ENCODE results near the gene C2orf81.
A peak's percentile ranks its signal among the peaks of the same experiment; 100 is the strongest.

The C2orf81 gene

GRCh38 chr2:74390606-74391005, 30.8 kb downstream of the C2orf81 start:
- no peak for DNase-seq

- DNase-seq = no peak
Measured at GRCh38 chr2:74387346-74387745, 34.1 kb downstream of the C2orf81 start.

- DNase-seq = no peak
Measured at GRCh38 chr2:74385396-74385795, 36.0 kb downstream of the C2orf81 start.

GRCh38 chr2:74384051-74384450, 37.4 kb downstream of the C2orf81 start:
- DNase-seq = no peak

- DNase-seq = no peak
Measured at GRCh38 chr2:74383254-74383653, 38.2 kb downstream of the C2orf81 start.

- no peak for DNase-seq
Measured at GRCh38 chr2:74381751-74382150, 39.7 kb downstream of the C2orf81 start.

- DNase-seq = no peak
Measured at GRCh38 chr2:74379851-74380789, 41.3 kb downstream of the C2orf81 start, which contains the start of gene DCTN1. Gene DCTN1 (minus strand): TSS chr2:74380311. CDS start chr2:74380037, 274 bp downstream.

GRCh38 chr2:74378007-74378406, 43.4 kb downstream of the C2orf81 start:
- DNase-seq = no peak

GRCh38 chr2:74375838-74376237, 45.6 kb downstream of the C2orf81 start:
- DNase-seq = no peak

- peak; percentile 93 for DNase-seq
Measured at GRCh38 chr2:74374509-74375205, 46.8 kb downstream of the C2orf81 start.

- peak; percentile 11 for DNase-seq
Measured at GRCh38 chr2:74373985-74374384, 47.4 kb downstream of the C2orf81 start.

- peak; percentile 82 for DNase-seq
Measured at GRCh38 chr2:74373221-74373676, 48.2 kb downstream of the C2orf81 start.

- no peak for DNase-seq
Measured at GRCh38 chr2:74372674-74373073, 48.7 kb downstream of the C2orf81 start.

GRCh38 chr2:74371421-74371820, 50.0 kb downstream of the C2orf81 start:
- no peak for DNase-seq

GRCh38 chr2:74369976-74370375, 51.4 kb downstream of the C2orf81 start:
- no peak for DNase-seq

GRCh38 chr2:74368499-74368898, 52.9 kb downstream of the C2orf81 start:
- no peak for DNase-seq

GRCh38 chr2:74367789-74368188, 53.6 kb downstream of the C2orf81 start:
- DNase-seq = no peak

GRCh38 chr2:74366036-74366435, 55.4 kb downstream of the C2orf81 start:
- DNase-seq = no peak

- DNase-seq = no peak
Measured at GRCh38 chr2:74364533-74365505, 56.6 kb downstream of the C2orf81 start.

All from NCI-H1436 (cell line).